HG03135 (cell line): ENCODE measurements around the gene CDC42BPG.

Experiments
- ATAC-seq: cut with Tn5 transposase; IDR thresholded peaks from one replicate; pipeline ENCODE4 v1.9.1; 2021; ENCODE audit warnings: mild to moderate bottlenecking, moderate library complexity; ENCODE audit not compliant: unreplicated experiment

Gene CDC42BPG

GRCh38 chr11:64790205-64791095, 54.0 kb downstream of the CDC42BPG start:
- no peak for ATAC-seq

- ATAC-seq: no peak
These were observed 54.9 kb downstream of the CDC42BPG start for GRCh38 chr11:64789331-64790204.

DNA sequence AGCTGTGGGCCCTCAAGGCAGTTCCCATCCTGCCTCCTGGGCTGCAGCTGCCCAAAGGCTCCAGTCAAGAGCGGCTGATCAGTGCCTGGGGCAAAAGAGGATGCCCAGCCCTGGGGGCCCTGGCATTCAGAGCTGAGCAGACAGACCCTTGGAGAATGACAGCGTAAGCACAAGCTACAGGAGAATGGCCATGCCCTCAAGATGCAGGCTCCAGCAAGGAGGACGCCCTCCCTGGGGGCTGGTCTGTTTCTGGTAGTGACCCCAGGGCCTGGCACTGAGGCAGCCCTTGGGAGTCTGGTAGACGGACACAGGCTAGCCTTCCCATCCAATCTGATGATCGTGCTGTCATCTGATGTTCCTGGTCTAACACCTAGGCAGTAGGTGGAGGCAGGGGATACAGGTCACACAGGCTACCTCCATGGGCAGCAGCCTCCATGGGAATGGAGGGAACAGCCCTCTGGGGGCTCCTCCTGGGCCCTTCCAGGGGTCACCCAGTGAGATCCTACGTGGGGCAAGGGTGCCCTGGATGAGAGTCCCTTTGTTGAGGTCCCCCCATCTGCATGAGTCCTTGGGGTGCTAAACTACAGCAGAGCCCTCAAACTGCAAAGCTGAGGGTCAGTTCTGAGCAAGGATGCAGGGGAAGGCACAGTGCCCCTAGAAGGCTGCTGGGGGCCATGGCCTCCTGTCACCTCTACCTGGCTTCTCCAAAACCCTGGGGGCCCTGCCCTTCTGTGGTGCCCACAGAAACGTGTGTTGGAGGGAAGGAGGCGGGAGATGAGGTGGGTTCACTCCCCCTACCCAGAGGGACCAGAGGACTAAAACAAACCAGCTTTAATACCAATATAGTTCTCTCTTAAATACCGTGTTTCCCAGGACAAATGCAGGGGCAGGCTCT, 55.9 kb downstream of the CDC42BPG start:
- ATAC-seq: no peak

- no peak for ATAC-seq
These were observed 56.7 kb downstream of the CDC42BPG start for GRCh38 chr11:64787526-64788320.

DNA sequence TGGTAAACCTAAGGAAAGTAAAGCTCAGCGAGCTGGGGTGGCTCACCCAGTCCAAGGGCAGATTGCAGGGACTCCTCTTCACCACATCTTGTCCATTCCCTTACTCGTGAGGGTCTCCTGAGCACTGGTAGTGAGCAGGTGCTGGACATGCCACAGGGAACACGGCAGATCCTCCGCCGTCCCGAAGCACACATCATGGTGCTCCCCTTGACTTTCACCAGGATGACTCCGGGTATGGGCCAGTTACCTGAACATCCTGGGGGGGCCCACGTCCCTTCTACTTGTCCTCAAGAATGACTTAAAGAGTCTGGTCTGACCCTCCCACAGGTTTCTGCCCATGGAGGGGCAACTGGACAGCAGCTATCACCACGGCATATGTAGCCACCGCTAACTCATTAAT, 58.1 kb downstream of the CDC42BPG start:
- no peak for ATAC-seq

DNA sequence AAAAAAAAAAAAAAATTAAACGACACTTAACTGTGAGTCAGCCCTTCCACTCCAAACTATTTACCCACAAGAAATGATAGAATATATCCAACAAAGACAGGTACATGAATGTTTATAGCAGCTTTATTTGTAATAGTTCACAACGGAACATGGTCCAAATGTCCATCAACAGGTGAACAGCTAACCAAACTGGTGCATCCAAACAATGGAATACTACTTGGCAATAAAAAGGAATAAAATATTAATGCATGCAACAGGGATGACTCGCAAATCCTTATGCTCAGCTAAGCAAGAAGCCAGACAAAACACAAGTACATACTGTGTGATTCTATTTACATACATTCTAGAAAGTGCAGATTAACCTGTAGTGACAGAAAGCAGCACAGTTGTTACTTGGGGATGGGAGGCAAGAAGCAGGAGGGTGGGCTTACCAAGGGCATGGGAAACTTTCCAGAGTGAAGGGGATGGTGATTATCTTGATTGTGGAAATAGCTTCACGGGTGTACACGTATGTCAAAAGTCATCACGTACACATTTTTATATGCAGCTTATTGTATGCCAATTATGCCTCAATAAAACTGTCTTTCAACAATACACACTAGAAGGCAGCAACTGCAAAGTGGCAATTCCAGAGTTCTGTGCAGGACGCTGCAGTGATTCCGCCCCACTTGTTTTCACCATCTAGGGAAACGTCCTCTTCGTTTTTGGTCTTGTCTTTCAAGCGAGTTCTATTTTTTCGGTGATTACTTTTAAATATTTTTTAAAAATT, 59.5 kb downstream of the CDC42BPG start:
- ATAC-seq: no peak

DNA sequence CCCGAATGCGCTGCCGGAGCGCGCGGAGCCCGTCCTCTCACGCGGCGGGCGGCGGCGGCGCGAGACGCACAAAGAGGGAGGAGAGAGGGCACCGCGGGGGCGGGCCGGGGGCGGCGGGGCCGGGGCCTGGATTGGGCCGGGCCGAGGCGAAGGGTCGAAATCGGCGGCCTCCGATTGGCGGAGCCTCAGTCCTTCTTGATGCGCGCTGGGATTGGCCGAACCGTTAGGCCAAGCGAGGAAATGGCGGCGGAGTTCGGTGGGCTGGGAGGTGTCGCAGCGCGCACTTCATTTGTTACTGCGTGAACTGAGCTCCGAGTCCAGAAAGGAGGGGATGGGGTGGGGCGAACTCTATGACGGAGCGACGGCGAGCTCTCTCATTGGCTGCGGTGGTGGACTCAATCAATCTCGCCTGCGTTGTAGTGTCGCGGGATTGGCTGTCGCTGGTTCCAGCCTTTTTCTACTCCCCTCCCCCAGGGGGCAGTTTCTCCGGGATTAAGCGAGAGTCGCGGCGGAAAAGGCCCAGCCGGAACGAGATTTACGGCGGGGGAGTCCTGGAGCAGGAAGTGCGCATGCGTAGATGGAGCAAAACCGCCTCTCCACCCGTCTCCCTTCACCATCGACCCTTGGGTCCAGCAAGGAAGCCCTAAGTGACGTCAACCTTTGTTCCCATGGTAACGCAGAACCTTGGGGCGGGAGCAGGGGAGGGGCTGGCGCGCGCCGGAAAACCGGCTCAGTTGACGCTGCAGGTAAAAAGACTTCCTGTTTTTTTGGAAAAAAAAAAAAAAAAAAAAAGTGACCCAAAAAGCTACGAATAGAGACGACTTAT, 65.8 kb downstream of the CDC42BPG start, which contains the start of gene SF1:
Gene SF1 (minus strand): TSS at position 70 of the 826 bp plus-strand sequence. CDS start 150 bp downstream, outside the sequence.
- peak; percentile 77 for ATAC-seq

- ATAC-seq: peak; percentile 15
These were observed 66.3 kb downstream of the CDC42BPG start for GRCh38 chr11:64778223-64778472.

DNA sequence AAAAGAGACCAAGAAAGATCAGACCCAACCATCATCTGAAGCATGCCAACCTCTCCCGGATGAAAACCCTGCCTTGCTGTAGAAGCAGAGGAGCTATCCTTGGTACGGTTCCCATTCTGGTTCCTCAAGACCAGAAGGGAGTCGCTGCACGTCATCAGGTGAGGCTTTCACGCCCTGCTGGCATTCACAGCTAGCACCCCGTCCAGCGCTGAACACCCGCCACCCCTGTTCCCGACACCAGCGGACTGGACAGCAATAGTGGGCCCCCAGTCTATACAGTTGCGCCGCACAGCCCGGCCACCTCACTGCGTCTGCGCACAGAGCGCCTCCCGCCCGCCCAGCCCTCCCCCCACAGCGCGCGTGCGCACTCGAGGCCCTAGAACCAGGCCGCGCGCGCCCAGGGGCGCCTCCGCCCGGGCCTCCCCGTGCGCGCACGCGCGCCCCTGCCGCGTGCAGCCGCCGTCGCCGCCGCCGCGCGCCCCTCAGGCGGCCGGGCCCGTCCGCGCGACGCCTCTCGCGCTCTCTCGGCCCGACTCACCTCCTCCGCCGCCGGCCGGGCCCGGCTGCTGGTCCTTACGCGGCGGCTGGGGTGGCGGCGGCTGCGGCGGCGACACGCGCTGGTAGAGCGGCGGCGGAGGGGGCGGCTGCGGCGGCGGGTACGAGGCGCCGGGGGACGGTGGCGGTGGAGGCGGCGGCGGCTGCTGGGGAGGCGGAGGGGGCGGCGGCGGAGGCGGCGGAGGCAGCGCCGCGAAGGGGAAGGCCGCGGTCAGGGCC, 66.8 kb downstream of the CDC42BPG start:
- ATAC-seq: peak; percentile 23

GRCh38 chr11:64776875-64777274, 67.6 kb downstream of the CDC42BPG start:
- no peak for ATAC-seq

- ATAC-seq: no peak
These were observed 68.0 kb downstream of the CDC42BPG start for GRCh38 chr11:64776425-64776824.

DNA sequence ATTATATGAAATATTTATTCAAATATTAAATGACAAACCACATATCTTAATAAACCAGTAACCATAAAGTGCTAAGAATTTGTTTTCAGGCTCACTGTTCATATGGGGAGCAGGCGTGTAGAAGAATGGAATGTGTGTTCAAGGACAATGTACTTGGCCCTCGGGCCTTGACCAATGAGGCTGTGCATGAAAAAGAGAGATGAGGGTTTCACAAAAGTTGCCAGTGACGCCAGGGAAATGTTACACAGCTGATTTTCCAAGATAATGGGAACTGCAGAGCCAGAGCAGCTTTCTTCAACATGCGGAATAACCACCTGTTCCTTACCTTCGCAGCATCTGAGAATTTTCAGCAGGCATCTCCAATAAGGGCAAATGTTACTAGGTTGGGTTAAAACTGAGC, 70.3 kb downstream of the CDC42BPG start:
- ATAC-seq: no peak
